Skeletal muscle satellite cell (primary cell): ENCODE data around the gene MAP1LC3B.
A peak's percentile ranks its signal among the peaks of the same experiment; 100 is the strongest.
"Not testable (repeated sequence)": the region's sequence is repeated elsewhere in the genome, so short reads cannot be mapped to it uniquely, and the experiment has no call there.

Source experiments
- H3K27me3 ChIP-seq: 2 replicates; pipeline ENCODE4 v1.7.0; 2013; ENCODE audit warnings: low read length; ENCODE audit not compliant: control insufficient read depth, insufficient read depth
- H3K36me3 ChIP-seq: 2 replicates; pipeline ENCODE4 v1.7.0; 2013; ENCODE audit warnings: mild to moderate bottlenecking, control low read depth, low read length; ENCODE audit not compliant: insufficient read depth
- H3K4me1 ChIP-seq: 2 replicates; pipeline ENCODE4 v1.7.0; 2013; ENCODE audit warnings: low read length; ENCODE audit not compliant: control insufficient read depth, insufficient read depth
- H3K4me2 ChIP-seq: 2 replicates; pipeline ENCODE4 v1.7.0; 2013; ENCODE audit warnings: mild to moderate bottlenecking, low read length
- H3K4me3 ChIP-seq: 2 replicates; pipeline ENCODE4 v1.7.0; 2013; ENCODE audit warnings: low read length
- H3K9ac ChIP-seq: 2 replicates; pipeline ENCODE4 v1.7.0; 2013; ENCODE audit warnings: mild to moderate bottlenecking, low read depth, low read length, moderate library complexity
- H3K9me3 ChIP-seq: replicated peaks from 2 replicates; pipeline ENCODE4 v1.7.0; 2013; ENCODE audit warnings: mild to moderate bottlenecking, control low read depth, low read length

MAP1LC3B gene

DNA sequence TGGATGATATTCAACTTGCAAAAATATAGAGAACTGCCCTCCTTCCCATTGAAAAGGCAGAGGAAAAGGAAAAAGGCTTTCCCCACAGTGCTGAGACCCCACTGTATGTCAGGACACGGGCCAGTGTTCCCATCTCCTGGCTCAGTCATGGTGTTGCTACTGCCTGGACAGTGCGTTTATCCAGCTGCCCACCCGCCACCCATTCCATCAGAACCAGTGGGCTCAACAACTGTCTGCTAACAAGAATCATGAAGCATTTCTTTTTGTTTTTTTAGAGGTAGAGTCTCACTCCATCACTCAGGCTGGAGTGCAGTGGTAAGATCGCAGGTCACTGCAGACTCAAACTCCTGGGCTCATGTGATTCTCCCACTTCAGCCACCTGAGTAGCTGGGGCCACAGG lies 19.8 kb upstream of the MAP1LC3B start:
- Histone ChIP-seq H3K4me1 (peaks cover 10% of the 10 kb centered on the region), H3K9ac (no peak overlapping the region), H3K4me3 (no peak overlapping the region), H3K9me3 (no peaks in the 10 kb centered on the region), H3K27me3 (no peaks in the 10 kb centered on the region), H3K36me3 (no peaks in the 10 kb centered on the region), H3K4me2 (no peak overlapping the region)

DNA sequence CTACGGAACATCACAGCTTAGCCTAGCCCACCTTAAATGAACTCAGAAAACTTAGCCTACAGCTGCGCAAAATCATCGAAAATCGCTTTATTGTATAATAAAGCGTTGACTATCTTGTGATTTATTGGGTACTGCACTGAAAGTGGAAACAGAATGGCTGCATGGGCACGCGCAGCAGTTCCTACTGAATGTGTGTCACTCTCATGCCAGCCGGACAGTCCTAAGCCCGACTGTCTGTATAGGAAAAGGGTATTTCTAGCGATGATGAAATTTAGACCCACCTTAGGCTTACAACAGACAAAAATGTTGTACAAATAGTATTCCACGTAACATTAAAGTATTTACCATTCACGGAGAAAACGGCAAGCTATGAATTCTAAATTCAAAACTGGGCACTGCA lies 17.8 kb upstream of the MAP1LC3B start:
- Histone ChIP-seq H3K4me2 (no peak overlapping the region), H3K36me3 (no peaks in the 10 kb centered on the region), H3K27me3 (no peaks in the 10 kb centered on the region), H3K9me3 (no peaks in the 10 kb centered on the region), H3K4me1 (peaks cover 10% of the 10 kb centered on the region), H3K4me3 (no peak overlapping the region), H3K9ac (no peak overlapping the region)

DNA sequence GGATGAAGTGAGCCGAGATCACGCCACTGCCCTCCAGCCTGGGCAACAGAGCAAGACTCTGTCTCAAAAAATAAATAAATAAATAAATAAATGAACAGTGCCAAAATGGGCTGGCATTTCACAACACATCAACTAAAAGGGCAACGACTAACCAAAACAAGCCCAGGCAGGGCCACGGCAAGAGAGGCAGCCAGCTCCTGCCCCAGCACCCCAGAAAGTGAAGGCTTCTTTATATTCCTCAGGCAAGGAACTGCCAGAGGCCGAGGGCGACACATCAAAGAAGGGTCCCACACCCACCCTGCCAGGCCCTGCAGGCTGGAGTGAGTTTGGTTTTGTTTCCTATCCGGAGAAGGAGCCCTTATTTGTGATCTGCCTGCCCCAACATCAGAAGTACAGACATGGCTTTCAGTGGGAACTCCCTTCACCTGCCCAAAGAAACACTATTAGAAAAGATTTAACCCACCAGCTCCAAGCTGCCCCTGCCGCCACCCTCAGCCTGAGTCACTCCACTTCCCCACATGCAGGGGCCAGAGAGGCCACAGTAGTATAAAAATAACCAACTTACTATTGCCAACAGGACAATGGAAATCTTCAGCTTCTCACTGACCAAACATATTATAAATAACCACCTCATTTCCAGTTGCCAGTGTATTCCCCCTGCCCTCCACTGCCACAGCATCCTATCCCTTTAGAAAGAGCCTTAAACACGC lies 16.6 kb upstream of the MAP1LC3B start:
- H3K4me3 ChIP-seq, result no peak overlapping the region
- peak overlapping the region; percentile 15 for H3K4me2 ChIP-seq
- H3K9ac ChIP-seq, result no peak overlapping the region

GRCh38 chr16:87376660-87377059 lies 15.5 kb upstream of the MAP1LC3B start:
- H3K9ac ChIP-seq, result no peak overlapping the region
- no peak overlapping the region for H3K4me3 ChIP-seq
- H3K9me3 ChIP-seq, result no peaks in the 10 kb centered on the region
- no peak overlapping the region for H3K4me2 ChIP-seq
- H3K4me1 ChIP-seq, result peaks cover 25% of the 10 kb centered on the region
- H3K36me3 ChIP-seq, result no peaks in the 10 kb centered on the region
- no peaks in the 10 kb centered on the region for H3K27me3 ChIP-seq

More for the DNA sequence above, 16.6 kb upstream of the MAP1LC3B start:
- Histone ChIP-seq H3K27me3 (no peaks in the 10 kb centered on the region), H3K36me3 (no peaks in the 10 kb centered on the region), H3K4me1 (peaks cover 14% of the 10 kb centered on the region), H3K9me3 (no peaks in the 10 kb centered on the region)

DNA sequence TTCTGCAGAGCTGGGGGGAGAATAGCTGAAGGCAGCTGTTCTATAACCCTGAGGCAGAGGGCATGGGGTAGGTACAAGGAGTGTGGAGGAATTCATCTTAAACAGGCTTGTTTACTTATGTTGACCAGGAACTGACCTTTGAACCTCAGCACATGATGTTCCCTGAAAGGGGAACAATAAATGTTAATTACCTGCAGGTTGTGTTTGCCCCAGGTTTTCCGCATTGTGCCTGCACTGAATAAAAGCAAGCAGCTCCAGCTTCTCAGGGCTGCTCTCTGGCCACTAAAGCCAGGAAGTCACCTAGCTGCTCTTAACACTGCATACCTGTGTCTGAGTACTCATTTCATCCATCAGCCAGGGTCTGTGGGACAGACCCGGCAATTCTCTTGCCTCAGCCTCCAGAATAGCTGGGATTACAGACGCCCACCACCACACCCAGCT lies 12.8 kb upstream of the MAP1LC3B start:
- not testable (repeated sequence) for H3K9ac ChIP-seq, H3K4me3 ChIP-seq, H3K9me3 ChIP-seq, H3K4me2 ChIP-seq, H3K36me3 ChIP-seq, H3K27me3 ChIP-seq
- peaks cover 34% of the 10 kb centered on the region for H3K4me1 ChIP-seq

- no peaks in the 10 kb centered on the region for H3K36me3 ChIP-seq
- H3K9me3 ChIP-seq, result no peaks in the 10 kb centered on the region
- H3K4me1 ChIP-seq, result peaks cover 37% of the 10 kb centered on the region
- H3K9ac ChIP-seq, result no peak overlapping the region
- H3K27me3 ChIP-seq, result no peaks in the 10 kb centered on the region
- peak overlapping the region; percentile 91 for H3K4me2 ChIP-seq
- no peak overlapping the region for H3K4me3 ChIP-seq
Measured at GRCh38 chr16:87380403-87380802, 11.7 kb upstream of the MAP1LC3B start.

GRCh38 chr16:87380881-87381280 lies 11.3 kb upstream of the MAP1LC3B start:
- Histone ChIP-seq H3K27me3 (no peaks in the 10 kb centered on the region), H3K4me2 (peak overlapping the region; percentile 91), H3K4me3 (peak overlapping the region; percentile 87), H3K9ac (peak overlapping the region; percentile 21), H3K9me3 (no peaks in the 10 kb centered on the region), H3K36me3 (no peaks in the 10 kb centered on the region), H3K4me1 (peaks cover 32% of the 10 kb centered on the region)

DNA sequence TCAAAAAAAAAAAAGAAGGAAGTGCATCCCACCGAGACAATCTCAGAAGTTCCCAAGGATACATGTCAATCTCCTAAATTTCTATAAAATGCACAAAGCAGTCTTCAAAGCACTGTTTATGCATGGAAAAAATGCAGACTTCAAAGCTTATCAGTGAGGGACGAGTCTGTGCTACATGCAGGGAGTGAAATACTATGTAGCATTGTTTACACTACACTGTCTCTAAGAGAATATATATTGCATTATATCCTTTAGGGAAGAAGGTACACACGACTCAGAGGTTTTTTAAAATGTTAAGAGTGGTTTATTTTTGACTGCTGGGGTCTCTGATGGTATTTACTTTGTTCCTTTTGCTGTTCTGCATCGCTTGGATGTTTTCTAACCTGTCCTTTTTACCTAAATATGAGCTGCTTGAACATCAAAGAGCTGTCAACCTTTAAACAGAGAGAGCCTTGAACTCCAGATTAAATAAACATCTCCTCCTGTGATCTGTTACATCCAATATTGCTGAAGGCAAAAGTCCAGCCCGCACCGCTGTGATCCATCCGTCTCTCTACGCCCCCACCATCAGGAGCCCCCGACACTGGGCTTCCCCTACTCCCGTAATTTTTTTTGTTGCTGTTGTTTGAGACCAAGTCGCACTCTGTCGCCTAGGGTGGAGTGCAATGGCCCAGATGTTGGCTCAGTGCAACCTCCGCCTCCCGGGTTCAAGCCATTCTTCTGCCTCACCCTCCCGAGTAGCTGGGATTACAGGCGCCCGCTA lies 9.9 kb upstream of the MAP1LC3B start:
- Histone ChIP-seq H3K27me3 (no peaks in the 10 kb centered on the region), H3K9me3 (no peaks in the 10 kb centered on the region), H3K4me1 (peaks cover 28% of the 10 kb centered on the region), H3K4me2 (peak overlapping the region; percentile 91), H3K36me3 (no peaks in the 10 kb centered on the region), H3K4me3 (peak overlapping the region; percentile 87), H3K9ac (peak overlapping the region; percentile 85)

- H3K9ac ChIP-seq, result peak within 1 kb of the TSS; percentile 85
- H3K4me3 ChIP-seq, result peak within 1 kb of the TSS; percentile 87
- H3K4me2 ChIP-seq, result peak within 1 kb of the TSS; percentile 91
- no peaks in the 10 kb centered on the region for H3K27me3 ChIP-seq
- H3K36me3 ChIP-seq, result no peaks in the 10 kb centered on the region
- H3K4me1 ChIP-seq, result peaks cover 39% of the 10 kb centered on the region
- no peaks in the 10 kb centered on the region for H3K9me3 ChIP-seq
Measured at GRCh38 chr16:87383505-87384161, 8.5 kb upstream of the MAP1LC3B start, which contains the start of gene FBXO31. TSS of gene FBXO31 (minus strand) at chr16:87383776. CDS start at chr16:87383744, 32 bp downstream.

DNA sequence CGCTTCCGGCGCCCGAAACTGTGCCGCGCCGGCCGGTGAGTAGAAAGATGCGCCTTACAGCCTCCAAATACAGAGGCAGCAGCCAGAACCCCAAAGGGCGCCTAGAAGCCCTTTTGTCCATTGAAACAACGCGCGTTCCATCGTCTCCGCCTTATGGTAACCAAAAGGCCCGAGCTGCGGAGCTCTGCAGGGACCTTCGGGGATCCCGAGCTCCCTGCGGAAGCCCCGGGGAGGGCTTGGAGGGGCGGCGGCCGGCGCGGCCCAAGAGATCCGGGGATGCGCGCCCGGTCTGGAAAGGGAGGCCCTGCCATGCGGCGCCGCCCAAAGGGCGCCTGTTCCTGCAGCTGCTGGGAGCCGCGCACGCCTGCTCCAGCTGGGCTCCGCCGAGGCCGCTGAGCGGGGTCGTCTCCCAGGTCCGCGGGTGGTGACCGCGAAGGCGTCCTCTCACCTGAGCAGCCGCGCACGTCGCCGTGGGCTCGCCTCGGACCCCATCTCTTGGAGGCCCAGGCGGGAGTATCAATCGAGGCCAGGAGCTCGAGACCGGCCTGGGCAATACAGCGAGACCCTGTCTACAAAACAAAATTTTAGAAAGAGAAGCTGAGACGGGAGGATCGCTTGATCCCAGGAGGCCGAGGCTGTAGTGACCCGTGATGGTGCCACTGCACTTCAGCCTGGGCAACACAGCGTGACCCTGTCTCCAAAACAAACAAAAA lies 7.8 kb upstream of the MAP1LC3B start:
- no peaks in the 10 kb centered on the region for H3K27me3 ChIP-seq
- no peaks in the 10 kb centered on the region for H3K36me3 ChIP-seq
- H3K4me1 ChIP-seq, result peaks cover 46% of the 10 kb centered on the region
- H3K9me3 ChIP-seq, result no peaks in the 10 kb centered on the region
- peak overlapping the region; percentile 85 for H3K9ac ChIP-seq
- H3K4me3 ChIP-seq, result peak overlapping the region; percentile 87
- H3K4me2 ChIP-seq, result peak overlapping the region; percentile 91

- H3K36me3 ChIP-seq, H3K27me3 ChIP-seq, H3K9me3 ChIP-seq: not testable (repeated sequence)
- Histone ChIP-seq H3K4me2 (peak overlapping the region; percentile 91), H3K4me3 (peak overlapping the region; percentile 87), H3K9ac (peak overlapping the region; percentile 85), H3K4me1 (peaks cover 47% of the 10 kb centered on the region)
Measured at GRCh38 chr16:87384875-87385167, 7.3 kb upstream of the MAP1LC3B start.
